GM18519 (cell line): ENCODE measurements around the gene RECK.

ENCODE experiments used
- ATAC-seq: cut with Tn5 transposase; IDR thresholded peaks from one replicate; pipeline ENCODE4 v1.9.1; 2021; ENCODE audit warnings: mild to moderate bottlenecking, moderate library complexity; ENCODE audit not compliant: unreplicated experiment, low FRiP score

Gene RECK

GRCh38 chr9:36169708-36170107 is 133.0 kb downstream of the RECK start:
- no peak for ATAC-seq

GRCh38 chr9:36170531-36170930 is 133.8 kb downstream of the RECK start:
- ATAC-seq, result no peak

GRCh38 chr9:36173861-36174260 is 137.1 kb downstream of the RECK start:
- ATAC-seq, result no peak
